HEK293 (cell line): ENCODE results near the gene SNX4.

ENCODE experiments used
- KLF9 ChIP-seq: fragments of 450-650 bp; formaldehyde crosslinking; IDR thresholded peaks from 2 replicates; pipeline ENCODE4 v1.5.1; 2016; ENCODE audit warnings: missing biosample characterization, missing genetic modification characterization, low read depth
- ZBTB11 ChIP-seq: fragments of 450-650 bp; formaldehyde crosslinking; conservative IDR thresholded peaks from 2 replicates; pipeline ENCODE4 v1.5.1; 2016; ENCODE audit warnings: low read depth, missing biosample characterization, missing genetic modification characterization
- ZNF530 ChIP-seq: fragments of 450-650 bp; formaldehyde crosslinking; IDR thresholded peaks from 2 replicates; pipeline ENCODE4 v1.5.1; 2016; ENCODE audit warnings: low read depth, missing biosample characterization, missing genetic modification characterization
- ZNF639 ChIP-seq: fragments of 450-650 bp; formaldehyde crosslinking; IDR thresholded peaks from 2 replicates; pipeline ENCODE4 v1.5.1; 2016; ENCODE audit warnings: missing biosample characterization, missing genetic modification characterization
- ZNF704 ChIP-seq: fragments of 450-650 bp; formaldehyde crosslinking; IDR thresholded peaks from 2 replicates; pipeline ENCODE4 v1.5.1; 2016; ENCODE audit warnings: missing biosample characterization, missing genetic modification characterization
- TF ChIP-seq, protein P1 (sequence below): fragments of 450-650 bp; formaldehyde crosslinking; IDR thresholded peaks from 2 replicates; pipeline ENCODE4 v1.5.1; 2016; ENCODE audit warnings: missing biosample characterization, missing genetic modification characterization

GRCh38 chr3:125435231-125435630, 84.8 kb downstream of the SNX4 start:
- TF ChIP-seq ZNF530 (tag by site-specific recombination) = no peak
- no peak for TF ChIP-seq ZNF639 (tag by site-specific recombination)
- no peak for TF ChIP-seq ZBTB11 (tag by site-specific recombination)
- TF ChIP-seq, protein P1, sequence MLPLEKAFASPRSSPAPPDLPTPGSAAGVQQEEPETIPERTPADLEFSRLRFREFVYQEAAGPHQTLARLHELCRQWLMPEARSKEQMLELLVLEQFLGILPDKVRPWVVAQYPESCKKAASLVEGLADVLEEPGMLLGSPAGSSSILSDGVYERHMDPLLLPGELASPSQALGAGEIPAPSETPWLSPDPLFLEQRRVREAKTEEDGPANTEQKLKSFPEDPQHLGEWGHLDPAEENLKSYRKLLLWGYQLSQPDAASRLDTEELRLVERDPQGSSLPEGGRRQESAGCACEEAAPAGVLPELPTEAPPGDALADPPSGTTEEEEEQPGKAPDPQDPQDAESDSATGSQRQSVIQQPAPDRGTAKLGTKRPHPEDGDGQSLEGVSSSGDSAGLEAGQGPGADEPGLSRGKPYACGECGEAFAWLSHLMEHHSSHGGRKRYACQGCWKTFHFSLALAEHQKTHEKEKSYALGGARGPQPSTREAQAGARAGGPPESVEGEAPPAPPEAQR (tag by site-specific recombination) = no peak
- TF ChIP-seq KLF9 (tag by site-specific recombination) = no peak
- TF ChIP-seq ZNF704 (tag by site-specific recombination) = no peak
